GM15510 (cell line): ENCODE measurements around the gene KRTAP4-16.
"Not testable (repeated sequence)": the region's sequence is repeated elsewhere in the genome, so short reads cannot be mapped to it uniquely, and the experiment has no call there.

Experiments used
- POLR2A ChIP-seq: IDR thresholded peaks from 3 replicates; pipeline ENCODE4 v1.6.1; 2011; ENCODE audit warnings: borderline replicate concordance; ENCODE audit not compliant: insufficient read length; ENCODE audit errors: extremely low read depth

KRTAP4-16 gene

GRCh38 chr17:41123991-41124371 is 22.0 kb upstream of the KRTAP4-16 start, which contains the start of gene KRTAP4-12:
KRTAP4-12 (minus strand) TSS chr17:41124182; CDS start chr17:41124122, 60 bp downstream.
- not testable (repeated sequence) for TF ChIP-seq POLR2A

DNA sequence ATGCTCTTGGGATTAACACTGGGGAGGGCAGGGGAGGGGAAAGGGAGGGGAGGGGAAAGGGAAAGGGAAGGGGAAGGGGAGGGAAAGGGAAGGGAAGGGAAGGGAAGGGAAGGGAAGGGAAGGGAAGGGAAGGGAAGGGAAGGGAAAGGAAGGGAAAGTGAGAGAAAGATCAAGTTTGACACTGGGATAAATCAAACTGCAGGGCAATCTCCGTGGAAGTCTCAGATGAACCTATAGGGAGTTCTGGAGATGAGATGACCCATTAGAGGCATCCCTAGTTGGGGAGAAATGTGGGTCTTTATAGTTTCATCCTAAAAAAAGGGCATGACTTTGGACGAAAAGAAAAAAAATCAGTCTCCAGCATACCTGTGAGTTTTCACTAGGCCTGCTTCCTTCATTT is 19.7 kb upstream of the KRTAP4-16 start:
- no peak for TF ChIP-seq POLR2A

GRCh38 chr17:41118721-41119120 is 16.7 kb upstream of the KRTAP4-16 start:
- TF ChIP-seq POLR2A: no peak

DNA sequence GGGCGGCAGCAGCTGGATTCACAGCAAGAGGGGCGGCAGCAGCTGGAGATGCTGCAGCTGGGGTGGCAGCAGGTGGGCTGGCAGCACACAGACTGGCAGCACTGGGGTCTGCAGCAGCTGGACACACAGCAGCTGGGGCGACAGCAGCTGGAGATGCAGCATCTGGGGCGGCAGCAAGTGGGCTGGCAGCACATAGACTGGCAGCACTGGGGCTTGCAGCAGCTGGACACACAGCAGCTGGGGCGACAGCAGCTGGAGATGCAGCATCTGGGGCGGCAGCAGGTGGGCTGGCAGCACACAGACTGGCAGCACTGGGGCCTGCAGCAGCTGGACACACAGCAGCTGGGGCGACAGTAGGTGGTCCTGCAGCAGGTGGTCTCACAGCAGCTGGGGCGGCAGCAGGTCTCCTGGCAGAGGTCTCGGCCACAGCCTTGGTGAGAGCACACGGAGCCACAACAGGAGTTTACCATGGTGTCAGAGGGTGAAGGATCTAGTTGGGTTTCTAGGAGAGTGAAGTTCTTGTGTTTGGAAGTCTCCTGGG is 15.9 kb upstream of the KRTAP4-16 start, which contains the start of gene KRTAP4-11:
KRTAP4-11 (minus strand) TSS at position 528 of the 541 bp plus-strand sequence; CDS start at position 470, 58 bp downstream.
- TF ChIP-seq POLR2A: not testable (repeated sequence)

- no peak for TF ChIP-seq POLR2A
Measured at GRCh38 chr17:41116297-41116696, 14.3 kb upstream of the KRTAP4-16 start.

GRCh38 chr17:41111151-41111885 is 9.3 kb upstream of the KRTAP4-16 start:
- no peak for TF ChIP-seq POLR2A

GRCh38 chr17:41107941-41108450 is 6.0 kb upstream of the KRTAP4-16 start:
- TF ChIP-seq POLR2A: no peak

- TF ChIP-seq POLR2A: not testable (repeated sequence)
Measured at GRCh38 chr17:41105347-41105746, 3.3 kb upstream of the KRTAP4-16 start, which contains the start of gene KRTAP4-9. KRTAP4-9 (plus strand) TSS chr17:41105389; CDS start chr17:41105389, 0 bp downstream.

- no peak for TF ChIP-seq POLR2A
Measured at GRCh38 chr17:41103896-41104295, 1.9 kb upstream of the KRTAP4-16 start.

DNA sequence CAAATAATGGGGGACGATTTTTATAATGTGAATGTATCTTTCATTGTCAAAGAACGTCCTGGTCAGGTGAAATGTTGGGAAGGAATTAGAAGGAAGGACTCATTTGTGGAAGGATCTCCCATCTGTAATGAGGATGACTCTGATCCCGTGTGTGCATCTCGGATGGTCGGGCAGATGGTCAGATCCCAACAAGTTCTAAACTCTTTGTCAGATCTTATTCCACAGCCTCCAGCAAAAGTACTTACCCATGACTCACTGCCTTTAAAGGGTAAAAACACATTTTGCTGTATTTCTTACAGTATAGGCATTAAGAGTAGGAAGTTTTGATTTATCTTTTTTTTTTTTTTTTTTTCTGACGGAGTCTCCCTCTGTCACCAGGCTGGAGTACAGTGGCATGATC is 3.5 kb downstream of the KRTAP4-16 start:
- no peak for TF ChIP-seq POLR2A

GRCh38 chr17:41098042-41098441 is 4.0 kb downstream of the KRTAP4-16 start, which contains the start of gene KRTAP4-8:
KRTAP4-8 (minus strand) TSS chr17:41098142; CDS start chr17:41098084, 58 bp downstream.
- TF ChIP-seq POLR2A: no peak

- TF ChIP-seq POLR2A: no peak
Measured at GRCh38 chr17:41096055-41096454, 6.0 kb downstream of the KRTAP4-16 start.

GRCh38 chr17:41084100-41084856 is 17.7 kb downstream of the KRTAP4-16 start, which contains the start of gene KRTAP4-7:
KRTAP4-7 (plus strand) TSS chr17:41084150; CDS start chr17:41084207, 57 bp downstream.
- TF ChIP-seq POLR2A: not testable (repeated sequence)

DNA sequence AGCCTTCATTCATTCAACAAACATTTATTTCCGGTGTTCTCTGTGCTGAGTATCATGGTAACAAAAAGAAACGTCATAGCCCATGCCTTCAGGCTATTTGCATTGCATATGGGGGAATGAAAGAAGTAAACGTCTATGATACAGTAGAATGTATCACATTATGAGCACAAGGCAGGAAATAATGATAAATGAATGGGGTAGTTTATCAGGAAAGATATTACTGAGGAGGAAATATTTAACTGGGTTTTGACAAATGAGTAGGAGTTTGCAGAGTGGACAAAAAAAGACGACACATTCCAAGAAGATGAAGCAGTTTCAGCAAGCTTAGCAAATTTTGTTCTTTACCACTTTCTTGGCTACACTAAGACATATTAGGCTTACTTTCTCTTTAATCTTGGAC is 19.4 kb downstream of the KRTAP4-16 start:
- no peak for TF ChIP-seq POLR2A

DNA sequence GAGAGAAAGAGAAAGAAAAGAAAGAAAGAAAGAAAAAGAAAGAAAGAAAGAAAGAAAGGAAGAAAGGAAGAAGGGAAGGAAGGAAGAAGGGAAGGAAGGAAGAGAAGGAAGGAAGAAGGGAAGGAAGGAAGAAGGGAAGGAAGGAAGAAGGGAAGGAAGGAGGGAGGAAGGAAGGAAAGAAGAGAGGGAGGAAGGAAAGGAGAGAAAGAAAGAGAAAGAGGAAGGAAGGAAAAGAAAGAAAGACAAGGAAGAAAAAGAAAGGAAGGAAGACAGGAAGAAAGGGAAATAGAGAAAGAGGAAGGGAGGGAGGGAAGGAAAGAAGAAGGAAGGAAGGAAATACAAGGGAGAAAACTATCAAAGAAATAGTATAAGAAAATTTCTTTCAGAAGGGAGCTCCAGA is 25.2 kb downstream of the KRTAP4-16 start:
- no peak for TF ChIP-seq POLR2A
